Measurements from ENCODE around the gene EI24.

The EI24 gene

GRCh38 chr11:125568970-125569914 lies at the start of gene EI24:
Gene EI24 (plus strand): TSS chr11:125569477. CDS start chr11:125572528, 3,051 bp downstream.
- TF ChIP-seq, protein P1, sequence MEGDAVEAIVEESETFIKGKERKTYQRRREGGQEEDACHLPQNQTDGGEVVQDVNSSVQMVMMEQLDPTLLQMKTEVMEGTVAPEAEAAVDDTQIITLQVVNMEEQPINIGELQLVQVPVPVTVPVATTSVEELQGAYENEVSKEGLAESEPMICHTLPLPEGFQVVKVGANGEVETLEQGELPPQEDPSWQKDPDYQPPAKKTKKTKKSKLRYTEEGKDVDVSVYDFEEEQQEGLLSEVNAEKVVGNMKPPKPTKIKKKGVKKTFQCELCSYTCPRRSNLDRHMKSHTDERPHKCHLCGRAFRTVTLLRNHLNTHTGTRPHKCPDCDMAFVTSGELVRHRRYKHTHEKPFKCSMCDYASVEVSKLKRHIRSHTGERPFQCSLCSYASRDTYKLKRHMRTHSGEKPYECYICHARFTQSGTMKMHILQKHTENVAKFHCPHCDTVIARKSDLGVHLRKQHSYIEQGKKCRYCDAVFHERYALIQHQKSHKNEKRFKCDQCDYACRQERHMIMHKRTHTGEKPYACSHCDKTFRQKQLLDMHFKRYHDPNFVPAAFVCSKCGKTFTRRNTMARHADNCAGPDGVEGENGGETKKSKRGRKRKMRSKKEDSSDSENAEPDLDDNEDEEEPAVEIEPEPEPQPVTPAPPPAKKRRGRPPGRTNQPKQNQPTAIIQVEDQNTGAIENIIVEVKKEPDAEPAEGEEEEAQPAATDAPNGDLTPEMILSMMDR (IDR thresholded peaks at IDR 0.05) = peak; percentile 61; the same call in 1 of the 2 replicates

DNA sequence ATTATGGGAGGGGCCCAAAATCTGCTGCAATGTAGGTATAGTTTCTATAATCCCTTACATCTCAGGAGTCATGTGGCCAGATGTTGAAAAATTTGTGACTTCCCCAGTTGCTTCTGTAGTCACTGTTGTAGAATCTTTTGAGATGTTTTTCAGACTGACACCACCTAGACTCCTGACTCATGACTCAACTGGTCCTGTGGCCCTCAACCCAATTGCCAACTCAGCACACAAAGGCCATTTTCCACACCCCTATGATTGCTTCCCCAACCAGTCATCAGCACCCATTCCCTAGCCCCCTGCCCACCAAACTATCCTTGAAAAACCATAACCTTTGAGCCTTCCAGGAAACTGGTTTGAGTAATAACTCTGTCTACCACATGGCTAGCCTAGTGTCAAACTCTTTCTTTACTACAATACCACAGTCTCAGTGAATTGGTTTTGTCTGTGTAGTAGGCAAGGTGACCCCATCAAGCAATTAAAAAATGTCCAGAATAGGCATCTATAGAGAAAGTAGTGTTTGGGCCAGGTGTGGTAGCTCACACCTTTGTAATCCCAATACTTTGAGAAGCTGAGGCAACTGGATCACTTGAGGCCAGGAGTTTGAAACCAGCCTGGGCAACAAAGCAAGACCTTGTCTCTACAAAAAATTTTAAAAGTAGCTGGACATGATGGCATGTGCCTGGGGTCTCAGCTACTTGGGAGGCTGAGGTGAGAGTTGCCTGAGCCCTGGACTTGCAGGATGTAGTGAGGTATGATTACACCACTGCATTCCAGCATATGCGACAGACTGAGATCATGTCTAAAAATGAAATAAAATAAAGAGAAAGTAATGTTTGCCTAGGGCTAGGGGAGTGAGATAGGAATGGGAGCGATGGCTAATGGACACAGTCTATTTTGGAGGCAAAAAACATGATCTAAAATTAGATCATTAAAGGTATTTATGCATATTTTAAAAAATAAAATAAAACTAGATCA lies 49.1 kb upstream of the EI24 start:
- TF ChIP-seq, protein P1 (IDR thresholded peaks at IDR 0.05) = no peak

DNA sequence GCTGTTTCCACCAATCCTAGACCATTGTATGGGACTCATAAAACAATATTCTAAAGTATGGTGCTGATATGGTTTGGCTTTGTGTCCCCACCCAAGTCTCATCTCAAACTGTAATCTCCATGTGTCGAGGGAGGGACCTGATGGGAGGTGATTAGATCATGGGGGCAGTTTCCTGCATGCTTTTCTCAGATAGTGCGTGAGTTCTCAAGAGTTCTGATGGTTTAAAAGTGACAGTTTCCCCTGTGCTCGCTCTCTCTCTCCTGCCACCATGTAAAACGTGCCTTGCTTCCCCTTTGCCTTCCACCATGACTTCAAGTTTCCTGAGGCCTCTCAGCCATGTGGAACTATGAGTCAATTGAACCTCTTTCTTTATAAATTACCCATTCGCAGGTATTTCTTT lies 44.0 kb upstream of the EI24 start:
- TF ChIP-seq, protein P1 (IDR thresholded peaks at IDR 0.05) = no peak

GRCh38 chr11:125532668-125533067 lies 36.6 kb upstream of the EI24 start:
- TF ChIP-seq, protein P1 (IDR thresholded peaks at IDR 0.05) = no peak

- TF ChIP-seq, protein P1 (IDR thresholded peaks at IDR 0.05) = no peak
These were observed 33.7 kb upstream of the EI24 start for GRCh38 chr11:125535585-125535984.

- TF ChIP-seq, protein P1 (IDR thresholded peaks at IDR 0.05) = no peak
These were observed 26.6 kb upstream of the EI24 start for GRCh38 chr11:125542709-125543108.

DNA sequence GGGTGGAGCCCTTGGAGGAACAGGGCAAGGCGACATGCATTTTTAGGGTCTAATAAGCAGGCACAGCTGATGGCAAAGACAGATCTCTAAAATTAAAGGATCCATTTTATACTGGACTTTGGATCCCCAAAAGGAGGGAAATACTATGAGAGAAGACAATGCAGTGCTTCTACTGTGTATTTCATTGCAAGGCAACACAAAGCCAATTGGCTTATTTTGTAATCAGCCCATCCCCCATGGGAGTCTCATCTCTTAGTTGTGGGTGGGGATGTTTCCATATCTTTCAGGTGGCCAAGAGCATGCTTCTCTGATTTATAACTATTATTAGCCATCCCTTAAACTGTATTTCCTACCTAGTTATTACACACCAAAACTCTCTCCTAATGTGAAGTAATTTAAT lies 18.5 kb upstream of the EI24 start:
- TF ChIP-seq, protein P1 (IDR thresholded peaks at IDR 0.05) = no peak

Measured in LNCAP (cell line).